Retinal pigment epithelial cell (primary cell): ENCODE measurements around the gene SOS1.
A peak's percentile ranks its signal among the peaks of the same experiment; 100 is the strongest.

Experiments
- DNase-seq: peaks from one replicate; pipeline ENCODE4 v3.0.0-alpha.2; 2010; ENCODE audit warnings: low read depth
- H3K4me3 ChIP-seq: 2 replicates; pipeline ENCODE4 v1.5.1; 2011; ENCODE audit warnings: mild to moderate bottlenecking, low read length, control low read depth, moderate library complexity
- CTCF ChIP-seq: conservative IDR thresholded peaks from 2 replicates; pipeline ENCODE4 v1.5.1; 2011; ENCODE audit warnings: low read depth, low read length, control low read depth, inconsistent platforms

Gene SOS1

GRCh38 chr2:38959466-38959865 lies 161.4 kb downstream of the SOS1 start:
- no peak overlapping the region for H3K4me3 ChIP-seq
- no peak for TF ChIP-seq CTCF
- no peak for DNase-seq

GRCh38 chr2:38957972-38958371 lies 162.9 kb downstream of the SOS1 start:
- no peak for DNase-seq
- no peak for TF ChIP-seq CTCF
- no peak overlapping the region for H3K4me3 ChIP-seq

GRCh38 chr2:38951766-38952165 lies 169.1 kb downstream of the SOS1 start:
- no peak overlapping the region for H3K4me3 ChIP-seq
- TF ChIP-seq CTCF: no peak
- DNase-seq: no peak

GRCh38 chr2:38948995-38949394 lies 171.9 kb downstream of the SOS1 start:
- no peak overlapping the region for H3K4me3 ChIP-seq
- TF ChIP-seq CTCF: no peak
- DNase-seq: no peak

- H3K4me3 ChIP-seq: no peak overlapping the region
- DNase-seq: no peak
- no peak for TF ChIP-seq CTCF
These were observed 172.4 kb downstream of the SOS1 start for GRCh38 chr2:38948387-38948882.

GRCh38 chr2:38947241-38948239 lies 173.3 kb downstream of the SOS1 start:
- TF ChIP-seq CTCF: peak; percentile 85
- no peak overlapping the region for H3K4me3 ChIP-seq
- DNase-seq: peak; percentile 31

GRCh38 chr2:38945911-38946310 lies 174.9 kb downstream of the SOS1 start:
- H3K4me3 ChIP-seq: no peak overlapping the region
- DNase-seq: no peak
- TF ChIP-seq CTCF: no peak
